ENCODE results near the gene PCNX4.
A peak's percentile ranks its signal among the peaks of the same experiment; 100 is the strongest.

The PCNX4 gene

DNA sequence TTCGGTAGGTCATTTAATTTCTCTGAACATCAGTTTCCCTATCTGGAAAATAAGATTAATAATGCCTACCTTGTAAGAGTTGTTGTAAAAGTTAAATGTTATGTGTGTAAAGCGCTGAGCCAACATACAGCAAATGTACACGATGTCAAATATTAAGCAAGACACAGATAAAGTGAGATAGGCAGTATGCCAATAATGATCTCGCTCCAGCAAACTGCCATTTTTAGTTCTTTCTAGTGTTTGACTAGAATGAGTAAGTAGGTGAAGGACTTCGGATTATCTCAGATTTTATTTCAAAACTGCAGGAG lies 72.6 kb downstream of the PCNX4 start:
- Histone ChIP-seq H3K27ac (ENCODE audit: low read length) (peak overlapping the region; percentile 53), H4K20me1 (ENCODE audit: insufficient read depth, low read length) (no peaks in the 10 kb centered on the region), H3K27me3 (ENCODE audit: low read depth, low read length) (no peaks in the 10 kb centered on the region), H3K4me2 (ENCODE audit: low read length) (peak overlapping the region; percentile 91), H2AFZ (ENCODE audit: low read depth, low read length) (peak overlapping the region; percentile 95), H3K36me3 (replicated peaks; ENCODE audit: low read depth, low read length) (no peaks in the 10 kb centered on the region), H3K9ac (ENCODE audit: low read length) (peak overlapping the region; percentile 75), H3K79me2 (ENCODE audit: low read length) (no peaks in the 10 kb centered on the region), H3K9me3 (ENCODE audit: insufficient read depth, low read length) (no peaks in the 10 kb centered on the region), H3K4me3 (ENCODE audit: low read length) (peak overlapping the region; percentile 93), H3K4me1 (ENCODE audit: low read length) (peaks cover 18% of the 10 kb centered on the region)
- no peak for TF ChIP-seq EZH2phosphoT487 (IDR thresholded peaks at IDR 0.05; ENCODE audit: low read depth)
- TF ChIP-seq, protein P1, sequence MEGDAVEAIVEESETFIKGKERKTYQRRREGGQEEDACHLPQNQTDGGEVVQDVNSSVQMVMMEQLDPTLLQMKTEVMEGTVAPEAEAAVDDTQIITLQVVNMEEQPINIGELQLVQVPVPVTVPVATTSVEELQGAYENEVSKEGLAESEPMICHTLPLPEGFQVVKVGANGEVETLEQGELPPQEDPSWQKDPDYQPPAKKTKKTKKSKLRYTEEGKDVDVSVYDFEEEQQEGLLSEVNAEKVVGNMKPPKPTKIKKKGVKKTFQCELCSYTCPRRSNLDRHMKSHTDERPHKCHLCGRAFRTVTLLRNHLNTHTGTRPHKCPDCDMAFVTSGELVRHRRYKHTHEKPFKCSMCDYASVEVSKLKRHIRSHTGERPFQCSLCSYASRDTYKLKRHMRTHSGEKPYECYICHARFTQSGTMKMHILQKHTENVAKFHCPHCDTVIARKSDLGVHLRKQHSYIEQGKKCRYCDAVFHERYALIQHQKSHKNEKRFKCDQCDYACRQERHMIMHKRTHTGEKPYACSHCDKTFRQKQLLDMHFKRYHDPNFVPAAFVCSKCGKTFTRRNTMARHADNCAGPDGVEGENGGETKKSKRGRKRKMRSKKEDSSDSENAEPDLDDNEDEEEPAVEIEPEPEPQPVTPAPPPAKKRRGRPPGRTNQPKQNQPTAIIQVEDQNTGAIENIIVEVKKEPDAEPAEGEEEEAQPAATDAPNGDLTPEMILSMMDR (IDR thresholded peaks at IDR 0.05; ENCODE audit: low read depth, low read length), result no peak

DNA sequence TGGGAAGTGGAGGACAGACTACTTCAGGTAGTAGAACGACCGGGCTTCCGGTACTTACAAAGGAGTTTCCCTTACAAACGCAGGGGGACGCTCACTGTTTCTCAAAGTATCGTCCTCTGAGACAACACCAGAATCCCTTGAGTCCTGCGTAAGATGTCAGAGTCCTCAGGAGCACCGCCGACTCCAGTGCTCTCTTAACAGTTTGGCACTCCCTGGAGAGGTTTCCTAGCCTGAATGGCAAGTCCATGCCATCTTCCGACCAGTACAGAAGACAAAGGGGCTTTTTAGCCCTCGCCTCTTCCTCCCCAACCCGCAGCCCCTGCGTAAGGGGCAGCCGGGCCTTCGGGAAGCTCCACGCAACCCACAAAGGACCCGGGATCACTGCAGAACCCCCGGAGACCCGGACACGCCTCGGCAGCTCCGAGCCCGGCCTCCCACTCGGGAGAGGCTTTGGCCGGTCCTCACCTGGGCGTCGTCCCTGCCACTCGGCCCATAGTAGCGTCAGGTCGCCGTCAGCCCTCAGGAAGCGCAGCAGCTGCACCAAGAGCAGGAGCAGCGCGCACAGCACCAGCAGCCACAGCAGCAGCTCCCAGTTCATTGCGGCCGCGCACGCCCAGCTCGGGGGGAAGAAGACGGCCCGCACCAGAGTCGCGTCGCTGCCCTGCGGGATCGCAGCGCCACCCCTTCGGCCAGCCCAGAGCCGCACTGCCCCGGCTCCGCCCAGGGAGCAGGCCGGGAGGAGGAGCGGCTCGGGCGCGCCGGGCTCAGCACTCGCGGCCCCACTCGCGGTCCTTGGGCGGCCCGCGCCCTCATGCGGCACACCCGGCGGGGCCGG lies 73.2 kb downstream of the PCNX4 start, which contains the start of gene DHRS7:
Gene DHRS7, minus strand, starts transcription at position 687 of the 835 bp plus-strand sequence. Its CDS starts 89 bp downstream, at position 598.
- H3K27ac ChIP-seq (ENCODE audit: low read length), result peak within 1 kb of the TSS; percentile 53
- H3K4me3 ChIP-seq (ENCODE audit: low read length), result peak within 1 kb of the TSS; percentile 93

DNA sequence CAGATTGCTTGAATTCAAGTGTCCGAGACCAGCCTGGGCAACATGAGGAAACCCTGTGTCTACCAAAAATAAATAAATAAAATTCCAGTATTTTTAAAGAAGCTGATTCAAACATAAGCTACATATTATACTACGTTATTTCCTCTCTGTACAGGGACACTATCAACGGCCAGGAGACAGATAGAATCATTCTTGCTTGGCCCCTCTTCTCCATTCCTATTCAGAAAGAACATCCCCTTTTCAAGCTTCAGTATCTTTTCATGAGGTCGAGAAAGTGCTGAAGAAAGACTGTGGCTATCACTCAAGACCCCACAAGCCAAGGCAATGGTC lies 73.8 kb downstream of the PCNX4 start:
- Histone ChIP-seq H3K9ac (ENCODE audit: low read length) (peak overlapping the region; percentile 75), H4K20me1 (ENCODE audit: insufficient read depth, low read length) (no peaks in the 10 kb centered on the region), H3K4me3 (ENCODE audit: low read length) (peak overlapping the region; percentile 93), H3K4me1 (ENCODE audit: low read length) (peaks cover 18% of the 10 kb centered on the region), H3K27ac (ENCODE audit: low read length) (no peak overlapping the region), H3K36me3 (replicated peaks; ENCODE audit: low read depth, low read length) (no peaks in the 10 kb centered on the region), H2AFZ (ENCODE audit: low read depth, low read length) (peak overlapping the region; percentile 75), H3K4me2 (ENCODE audit: low read length) (peak overlapping the region; percentile 91), H3K79me2 (ENCODE audit: low read length) (no peaks in the 10 kb centered on the region), H3K27me3 (ENCODE audit: low read depth, low read length) (no peaks in the 10 kb centered on the region), H3K9me3 (ENCODE audit: insufficient read depth, low read length) (no peaks in the 10 kb centered on the region)
- no peak for TF ChIP-seq EZH2phosphoT487 (IDR thresholded peaks at IDR 0.05; ENCODE audit: low read depth)
- TF ChIP-seq, protein P1 (IDR thresholded peaks at IDR 0.05; ENCODE audit: low read depth, low read length), result no peak

More for the DNA sequence above, 73.2 kb downstream of the PCNX4 start, which contains the start of gene DHRS7:
- H3K79me2 ChIP-seq (ENCODE audit: low read length), result no peaks in the 10 kb centered on the region
- peaks cover 18% of the 10 kb centered on the region for H3K4me1 ChIP-seq (ENCODE audit: low read length)
- peak within 1 kb of the TSS; percentile 75 for H3K9ac ChIP-seq (ENCODE audit: low read length)
- no peaks in the 10 kb centered on the region for H3K9me3 ChIP-seq (ENCODE audit: insufficient read depth, low read length)
- no peaks in the 10 kb centered on the region for H4K20me1 ChIP-seq (ENCODE audit: insufficient read depth, low read length)
- H3K4me2 ChIP-seq (ENCODE audit: low read length), result peak within 1 kb of the TSS; percentile 91
- H3K27me3 ChIP-seq (ENCODE audit: low read depth, low read length), result no peaks in the 10 kb centered on the region
- H2AFZ ChIP-seq (ENCODE audit: low read depth, low read length), result peak within 1 kb of the TSS; percentile 95
- H3K36me3 ChIP-seq (replicated peaks; ENCODE audit: low read depth, low read length), result no peaks in the 10 kb centered on the region
- no peak for TF ChIP-seq EZH2phosphoT487 (IDR thresholded peaks at IDR 0.05; ENCODE audit: low read depth)
- TF ChIP-seq, protein P1 (IDR thresholded peaks at IDR 0.05; ENCODE audit: low read depth, low read length), result peak; percentile 52

DNA sequence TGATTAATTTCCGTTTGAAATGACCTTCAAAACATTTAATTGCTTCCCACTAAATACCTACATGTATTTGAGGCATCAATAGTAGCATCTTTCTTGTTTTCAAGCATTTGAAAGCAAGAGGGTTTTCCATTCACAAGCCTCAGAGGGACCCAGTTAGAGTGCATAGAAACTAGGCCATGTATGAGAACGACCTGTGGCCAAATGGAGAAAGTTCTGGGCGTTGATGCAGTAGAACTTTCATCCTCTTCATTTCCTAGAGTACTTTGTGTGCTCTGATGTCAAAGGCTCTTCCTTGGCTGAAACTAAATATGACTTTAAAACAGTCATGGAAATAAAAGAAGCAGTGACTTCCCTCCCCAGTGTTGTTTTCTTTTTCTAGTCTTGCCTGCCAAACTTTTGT lies 74.4 kb downstream of the PCNX4 start:
- Histone ChIP-seq H3K27me3 (ENCODE audit: low read depth, low read length) (no peaks in the 10 kb centered on the region), H2AFZ (ENCODE audit: low read depth, low read length) (peak overlapping the region; percentile 75), H3K9ac (ENCODE audit: low read length) (peak overlapping the region; percentile 75; the same call in 1 of the 2 replicates), H3K4me1 (ENCODE audit: low read length) (peaks cover 17% of the 10 kb centered on the region), H3K27ac (ENCODE audit: low read length) (no peak overlapping the region), H3K4me2 (ENCODE audit: low read length) (peak overlapping the region; percentile 91), H3K79me2 (ENCODE audit: low read length) (no peaks in the 10 kb centered on the region), H3K36me3 (replicated peaks; ENCODE audit: low read depth, low read length) (no peaks in the 10 kb centered on the region), H3K9me3 (ENCODE audit: insufficient read depth, low read length) (no peaks in the 10 kb centered on the region), H4K20me1 (ENCODE audit: insufficient read depth, low read length) (no peaks in the 10 kb centered on the region), H3K4me3 (ENCODE audit: low read length) (peak overlapping the region; percentile 93; the same call in 1 of the 2 replicates)
- TF ChIP-seq, protein P1 (IDR thresholded peaks at IDR 0.05; ENCODE audit: low read depth, low read length), result no peak
- no peak for TF ChIP-seq EZH2phosphoT487 (IDR thresholded peaks at IDR 0.05; ENCODE audit: low read depth)
